COLO668 (cell line): ENCODE measurements around the gene LDB2.

ENCODE experiments used
- DNase-seq: peaks from one replicate; lab custom pipeline; 2025; ENCODE audit not compliant: unreplicated experiment; lab: John Stamatoyannopoulos, UW

The LDB2 gene

GRCh38 chr4:16728111-16728510 lies 170.3 kb downstream of the LDB2 start:
- no peak for DNase-seq

DNA sequence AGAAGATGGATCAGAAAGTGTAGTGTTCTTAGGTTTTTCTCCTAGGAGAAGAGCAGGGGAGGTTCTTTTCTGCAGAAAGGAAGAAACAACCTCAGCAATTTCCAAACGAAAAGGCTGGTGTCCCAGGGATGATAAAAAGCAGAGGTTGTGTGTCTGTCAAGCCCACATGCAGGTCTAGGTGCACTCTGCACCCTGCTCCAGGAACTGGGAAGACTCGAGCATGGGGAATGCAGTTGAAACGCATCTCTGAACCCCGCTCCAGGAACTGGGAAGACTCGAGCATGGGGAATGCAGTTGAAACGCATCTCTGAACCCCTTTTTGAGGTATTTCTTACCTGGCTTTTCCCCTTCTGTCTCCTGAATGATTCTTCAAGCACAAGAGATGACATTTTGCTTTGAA lies 171.2 kb downstream of the LDB2 start:
- no peak for DNase-seq

DNA sequence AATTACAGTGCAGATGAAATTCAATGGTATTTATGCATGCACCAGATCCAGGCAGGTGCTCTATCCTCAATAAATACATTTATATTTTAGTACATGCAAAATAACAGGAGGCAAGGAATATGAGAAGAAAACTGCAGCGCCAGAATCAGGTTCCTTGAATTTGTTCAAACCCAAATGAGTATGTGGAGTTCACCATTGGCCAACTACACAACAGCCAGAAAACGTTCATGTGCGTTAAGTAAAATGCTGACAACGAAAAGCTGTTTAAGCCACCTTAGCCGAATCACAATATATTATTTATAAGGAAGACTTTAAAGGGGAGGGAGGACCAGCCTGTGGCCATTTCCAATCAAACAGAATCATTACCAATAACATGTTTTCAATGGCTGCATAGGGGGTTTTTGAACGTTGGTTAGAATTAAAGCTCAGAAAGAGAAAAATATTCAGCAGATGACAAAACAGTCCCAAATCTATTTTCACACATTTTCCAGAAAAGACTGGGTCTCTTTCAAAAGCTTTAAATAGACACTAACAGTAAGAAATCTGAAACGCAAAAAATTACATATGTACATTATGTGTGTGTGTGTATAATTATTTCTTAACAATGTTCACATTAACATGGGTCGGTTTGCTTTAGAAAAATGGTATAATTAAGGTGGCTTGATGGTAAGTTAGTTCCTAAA lies 171.9 kb downstream of the LDB2 start:
- DNase-seq, result no peak

DNA sequence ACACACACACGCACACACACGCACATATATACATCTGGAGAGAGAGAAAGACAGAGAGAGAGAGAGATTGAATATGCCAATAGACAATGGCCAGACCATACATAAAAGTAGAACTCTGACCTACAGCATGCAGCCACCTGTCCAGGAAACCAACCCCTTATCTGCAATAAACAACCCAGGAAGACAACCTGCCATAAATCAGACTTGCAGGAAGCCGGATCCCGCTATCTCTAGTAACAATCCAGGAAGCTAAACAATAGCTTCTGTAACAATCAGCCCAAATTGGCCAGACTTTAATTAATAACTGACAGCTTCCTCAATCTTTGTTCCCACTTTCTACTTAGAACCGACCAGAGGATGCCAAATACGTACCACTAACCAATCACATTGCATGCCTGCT lies 173.2 kb downstream of the LDB2 start:
- DNase-seq, result no peak

DNA sequence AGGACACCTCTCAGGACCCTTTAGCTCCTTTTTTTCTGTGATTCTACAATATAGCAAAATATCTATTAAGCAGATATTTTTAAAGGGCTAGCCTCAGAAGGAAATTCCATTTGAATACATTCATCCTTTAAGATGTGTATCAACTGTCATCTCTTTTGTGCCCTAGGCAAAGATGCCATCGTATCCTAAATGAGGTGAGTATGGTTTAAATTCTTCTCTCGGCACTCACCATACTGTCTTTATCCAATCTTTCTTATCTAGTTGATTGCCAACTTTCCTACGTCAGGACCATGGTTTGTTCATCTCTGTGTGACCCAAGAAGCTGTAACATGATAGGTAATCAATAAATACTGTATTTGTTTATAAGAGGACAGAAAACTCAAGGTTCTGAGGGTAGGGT lies 176.0 kb downstream of the LDB2 start:
- no peak for DNase-seq

DNA sequence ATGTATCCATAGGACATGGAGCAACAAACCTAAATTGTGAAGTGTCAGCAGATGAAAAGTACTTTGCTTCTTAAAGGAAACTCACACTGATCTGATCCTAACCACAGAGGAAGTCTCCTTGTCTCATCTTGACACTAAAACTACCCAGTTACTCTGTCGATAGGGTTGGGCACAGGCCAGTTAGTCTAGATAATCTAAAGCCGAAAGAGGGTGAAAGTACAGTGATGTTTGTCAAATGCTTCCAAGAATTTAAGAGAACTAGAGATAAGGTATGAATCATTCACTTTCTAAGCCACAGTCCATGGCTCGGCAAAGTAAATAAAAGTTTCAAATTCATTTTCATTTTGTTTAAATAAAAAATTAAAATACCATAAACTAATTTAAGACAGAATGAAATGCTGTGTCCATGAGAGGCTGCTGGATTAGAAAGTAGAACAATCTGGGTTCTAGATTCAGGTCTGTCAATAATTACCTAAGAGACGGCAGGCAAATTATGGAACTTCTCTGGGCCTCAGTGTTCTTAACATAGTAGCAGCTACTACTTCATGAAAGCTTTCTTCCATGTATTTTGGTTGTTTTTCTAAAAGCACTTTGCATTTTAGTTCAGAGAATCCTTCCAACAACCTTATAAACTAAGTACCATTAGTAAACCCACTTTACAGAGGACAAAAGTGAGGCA lies 176.7 kb downstream of the LDB2 start:
- DNase-seq, result no peak

DNA sequence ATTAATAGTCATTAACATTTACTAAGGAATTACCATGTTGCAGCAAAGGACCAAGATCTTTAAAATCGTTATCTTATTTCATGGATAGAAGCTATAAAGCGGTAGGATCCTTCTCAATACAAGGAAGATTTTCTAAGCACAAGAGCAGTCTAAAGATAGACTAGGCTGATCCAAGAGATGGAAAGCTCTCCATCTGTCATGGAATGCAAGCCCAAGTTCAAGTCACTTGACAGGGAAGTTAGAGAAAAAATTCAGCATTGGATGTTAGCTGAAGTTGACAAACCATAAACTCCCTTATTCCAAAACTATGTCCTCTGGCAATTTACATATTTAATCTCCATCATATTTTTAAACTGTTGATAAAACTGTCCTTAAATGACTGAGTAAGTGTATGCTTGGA lies 177.7 kb downstream of the LDB2 start:
- no peak for DNase-seq

DNA sequence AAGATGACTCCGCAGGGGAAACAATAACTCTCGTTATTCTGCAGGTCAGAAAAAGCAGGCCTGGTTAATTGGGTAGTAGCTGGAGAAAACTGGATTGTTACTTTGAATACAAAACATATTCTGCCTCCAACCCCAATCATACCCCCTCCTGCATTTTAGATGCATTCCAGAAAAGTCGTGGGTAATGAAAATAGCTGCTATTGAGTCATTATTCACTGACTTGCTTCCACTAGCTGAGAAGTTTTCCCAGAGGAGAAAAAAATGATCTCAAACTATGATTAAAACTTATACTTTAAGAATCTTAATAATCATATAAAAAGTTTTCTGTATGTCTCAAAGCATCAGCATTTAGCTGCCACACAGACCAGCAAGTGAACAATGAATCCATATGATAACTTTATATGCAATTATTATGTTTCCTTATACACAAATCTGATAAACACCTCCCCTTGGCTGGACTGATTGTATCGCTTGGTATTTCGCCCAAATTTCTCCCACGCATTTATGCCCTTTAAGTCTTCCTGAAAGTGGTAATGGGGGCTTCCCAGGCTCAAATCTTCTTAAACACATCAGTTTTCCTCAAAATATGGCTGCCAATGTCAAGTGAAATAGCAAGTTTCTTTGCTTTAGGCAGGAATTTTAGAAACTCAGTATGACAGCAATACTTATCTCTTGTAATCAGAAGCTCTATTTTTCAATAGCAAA lies 181.0 kb downstream of the LDB2 start:
- DNase-seq, result no peak

DNA sequence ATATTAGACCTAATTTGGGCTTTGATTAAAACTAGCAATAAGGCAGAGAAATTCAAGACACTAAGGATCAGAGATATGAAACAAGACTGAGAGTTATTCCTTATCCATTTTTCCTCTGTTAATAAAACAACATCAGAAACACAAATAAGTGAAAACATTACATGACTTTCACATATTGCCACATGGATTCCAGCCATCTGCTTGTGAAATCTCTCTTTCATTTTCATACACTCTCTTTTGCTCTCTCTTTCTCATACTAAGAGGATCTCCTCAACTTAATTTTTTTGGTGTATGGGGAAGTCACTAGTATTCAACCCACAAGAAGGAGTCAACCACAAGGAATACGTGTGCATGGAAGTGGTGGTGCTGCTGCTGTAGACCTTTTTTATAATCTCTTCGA lies 183.0 kb downstream of the LDB2 start:
- DNase-seq, result no peak

DNA sequence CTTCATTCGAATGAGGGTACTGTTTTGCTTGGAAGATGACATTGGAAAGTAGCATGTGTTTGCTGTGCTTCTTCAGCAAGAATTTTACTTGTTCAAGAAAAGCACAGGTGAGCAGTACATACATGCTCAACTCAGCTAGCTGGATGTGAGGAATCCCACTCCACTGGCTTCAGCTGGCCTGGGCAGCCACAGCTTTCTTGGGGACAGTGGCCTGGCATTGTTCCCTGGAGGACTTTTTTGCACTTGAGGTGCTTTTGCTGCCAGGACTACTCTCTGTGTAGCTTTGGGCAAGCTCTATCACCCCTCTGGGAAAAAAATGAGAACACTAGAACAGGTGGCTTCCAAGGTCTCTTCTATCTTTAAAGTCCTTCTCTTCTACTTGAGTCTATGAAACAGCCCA lies 184.3 kb downstream of the LDB2 start:
- DNase-seq, result no peak

DNA sequence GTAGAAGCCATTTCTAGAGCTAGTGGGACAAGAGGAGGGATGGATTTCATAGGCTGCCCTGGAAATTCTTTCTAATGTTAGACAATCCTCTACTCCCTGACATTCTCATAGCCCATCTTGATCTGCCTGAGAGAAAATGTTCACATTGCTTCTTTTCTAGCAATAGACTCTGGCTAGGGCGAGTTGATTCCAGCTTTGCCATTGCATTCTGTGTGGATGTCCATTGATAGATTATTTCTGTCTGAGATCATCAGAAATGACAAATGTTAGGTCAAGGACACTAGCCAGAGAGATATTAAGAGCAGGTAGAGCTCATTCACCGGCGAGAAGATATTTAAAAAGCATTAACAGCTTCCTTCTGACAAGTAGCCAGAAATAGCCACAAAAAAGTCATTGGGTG lies 184.7 kb downstream of the LDB2 start:
- no peak for DNase-seq

DNA sequence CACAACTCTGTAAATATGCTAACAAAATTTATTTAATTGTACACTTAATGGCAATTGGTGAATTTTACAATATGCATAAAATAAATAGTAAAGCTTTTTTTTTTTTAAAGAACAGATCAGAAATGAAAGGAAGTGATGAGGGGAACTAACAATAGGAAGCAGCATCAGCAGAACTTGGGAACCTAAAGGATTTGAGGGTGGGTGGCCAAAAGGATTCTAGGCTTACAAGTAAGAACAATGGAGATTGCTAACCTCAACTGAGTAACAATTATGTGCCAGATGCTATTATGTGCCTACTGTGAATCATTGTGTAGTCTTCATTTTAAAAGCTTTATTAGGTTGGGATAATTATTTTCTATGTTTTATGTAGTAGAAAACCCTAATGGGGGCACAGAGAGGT lies 185.2 kb downstream of the LDB2 start:
- DNase-seq, result no peak

GRCh38 chr4:16710198-16710597 lies 188.2 kb downstream of the LDB2 start:
- no peak for DNase-seq

DNA sequence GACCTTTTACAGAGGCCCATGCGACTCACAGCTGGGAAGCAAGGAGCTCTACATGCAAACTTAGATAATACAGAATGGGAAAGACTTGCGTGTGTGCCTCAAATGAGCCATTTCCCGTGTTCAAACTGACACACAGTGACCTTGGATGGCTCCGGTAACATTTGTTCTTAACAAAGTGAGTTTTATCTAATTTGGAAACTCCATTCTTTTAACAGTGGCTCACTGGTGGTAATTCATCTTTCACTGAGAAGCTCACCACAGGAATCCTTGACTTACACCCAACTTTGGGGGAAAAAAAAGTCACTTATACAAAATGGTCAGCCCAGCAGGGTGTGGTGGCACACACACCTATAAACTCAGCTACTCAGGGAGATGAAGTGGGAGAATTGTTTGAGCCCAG lies 190.6 kb downstream of the LDB2 start:
- DNase-seq, result no peak

- DNase-seq, result no peak
Observed at GRCh38 chr4:16706251-16706650, 192.2 kb downstream of the LDB2 start.

DNA sequence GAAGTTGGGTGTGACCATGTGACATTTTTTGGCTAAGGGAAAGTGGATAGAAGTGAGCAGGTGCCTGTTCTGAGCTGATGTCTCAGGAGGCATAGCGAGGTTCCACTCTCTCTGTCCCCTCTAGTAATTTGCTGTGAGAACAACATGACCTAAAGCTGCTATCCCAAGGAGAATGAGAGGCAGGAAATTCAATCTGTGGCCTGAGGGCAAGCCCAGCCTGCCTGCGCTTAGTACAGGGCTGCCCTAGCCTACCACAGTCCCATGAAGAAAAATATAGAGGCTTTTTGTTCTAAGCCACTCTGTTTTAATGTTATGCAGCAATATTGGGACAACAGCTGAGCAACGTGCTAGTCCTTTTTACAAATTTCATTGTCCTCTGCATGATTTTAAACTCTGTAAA lies 193.1 kb downstream of the LDB2 start:
- DNase-seq, result no peak

GRCh38 chr4:16704489-16704888 lies 194.0 kb downstream of the LDB2 start:
- DNase-seq, result no peak

DNA sequence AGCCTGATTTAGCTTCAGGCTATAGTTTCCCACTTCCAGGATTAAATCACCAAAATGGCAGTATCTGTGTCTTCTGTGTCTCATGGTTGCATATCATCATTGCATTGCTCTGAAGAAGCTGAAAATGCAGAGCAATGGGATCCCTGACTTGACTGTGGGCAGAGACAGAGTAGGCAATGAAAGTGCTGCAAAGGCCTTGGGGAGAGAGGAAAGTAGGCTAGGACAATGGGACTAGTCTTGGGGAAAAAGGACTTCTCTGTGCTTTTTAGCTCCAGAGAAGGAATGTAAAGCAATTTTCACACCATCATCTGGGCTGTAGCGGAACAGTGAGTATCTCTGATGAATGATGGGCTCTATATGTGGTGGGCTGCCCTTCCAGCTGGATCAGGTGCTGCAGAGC lies 202.5 kb downstream of the LDB2 start:
- DNase-seq, result no peak

- no peak for DNase-seq
Observed at GRCh38 chr4:16694884-16695276, 203.6 kb downstream of the LDB2 start.

DNA sequence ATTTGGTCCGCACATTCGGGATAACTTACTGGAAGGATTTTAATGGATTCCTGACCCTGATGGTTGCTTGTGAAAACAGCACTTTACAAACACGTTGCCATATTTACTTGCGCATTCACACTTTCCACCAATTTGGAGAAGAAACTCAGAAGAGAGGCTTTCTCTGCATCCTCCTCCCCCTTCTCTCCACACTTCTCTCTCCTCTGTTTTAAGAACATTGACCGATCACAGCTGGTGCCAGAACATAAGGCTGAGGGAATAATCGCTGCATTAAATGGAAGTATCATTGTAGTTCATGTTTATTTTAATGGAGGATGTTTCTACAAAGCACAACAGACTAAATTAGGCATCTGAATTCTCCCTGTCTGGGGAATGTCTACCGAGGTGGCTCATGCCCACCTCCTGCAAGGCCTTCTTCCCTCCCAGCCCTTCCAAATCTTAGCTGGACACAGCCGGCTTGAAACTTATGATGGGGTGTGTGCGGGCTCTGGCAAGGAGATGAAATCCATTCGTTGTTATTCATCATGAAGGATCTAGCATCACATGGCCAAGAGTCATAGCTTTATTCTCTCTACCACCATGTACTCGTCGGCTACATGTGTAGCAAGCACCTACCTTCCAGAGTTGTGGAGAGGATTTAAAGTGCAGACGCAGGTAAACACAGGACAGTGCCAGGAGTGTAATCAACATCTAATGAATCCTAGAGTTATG lies 204.1 kb downstream of the LDB2 start:
- no peak for DNase-seq

DNA sequence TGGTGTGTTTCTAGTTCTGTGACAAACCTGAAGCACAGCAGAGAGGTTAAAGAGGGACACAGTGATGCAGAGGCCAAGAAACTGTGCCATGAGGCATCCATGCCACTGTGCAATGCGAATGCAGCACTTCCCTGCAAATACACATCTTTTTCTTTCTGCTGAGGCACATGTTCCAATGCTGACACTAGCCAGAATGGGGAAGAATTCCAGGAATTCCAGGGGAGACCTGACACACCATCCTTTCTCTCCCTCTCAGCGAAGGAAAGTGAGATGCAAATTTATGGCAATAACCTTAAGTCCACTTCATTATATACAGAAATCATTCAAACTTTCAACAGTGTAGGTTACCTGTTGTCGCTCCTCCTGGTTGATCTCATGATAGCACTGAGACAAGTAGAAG lies 204.8 kb downstream of the LDB2 start:
- no peak for DNase-seq

DNA sequence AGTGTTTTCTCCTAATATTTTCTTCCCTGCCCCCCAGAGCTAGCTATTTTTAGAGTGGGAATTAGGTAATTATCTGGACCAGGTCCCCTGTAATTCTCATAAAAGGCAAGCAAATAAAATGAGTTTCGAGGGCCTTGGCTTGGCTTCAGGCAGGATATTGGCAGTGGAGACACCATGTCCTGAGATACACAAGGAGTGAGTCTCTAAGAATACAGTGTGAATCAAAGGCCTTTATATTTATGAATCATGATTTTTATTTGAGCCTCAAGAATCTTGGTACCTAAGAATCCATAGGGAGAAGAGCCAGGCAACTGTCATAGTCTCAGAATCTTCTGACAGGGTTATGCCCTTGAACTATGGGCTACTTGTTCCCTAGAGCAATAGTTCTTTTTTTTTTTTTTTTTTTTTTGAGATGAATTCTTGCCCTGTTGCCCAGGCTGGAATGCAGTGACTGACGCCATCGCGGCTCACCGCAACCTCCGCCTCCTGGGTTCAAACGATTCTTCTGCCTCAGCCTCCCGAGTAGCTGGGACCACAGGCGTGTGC lies 205.4 kb downstream of the LDB2 start:
- no peak for DNase-seq
